Trophoblast cell (in vitro differentiated cells and primary cell): Measurements from ENCODE around the gene SAPCD2.

Experiments used
- DNase-seq, 2 donors: peaks; one replicate each; pipeline ENCODE4 v3.0.0-alpha.2; 2016
- H2AFZ ChIP-seq: 2 replicates; pipeline ENCODE4 v1.6.1; 2013; ENCODE audit warnings: low read length, moderate library complexity, mild to moderate bottlenecking; ENCODE audit not compliant: insufficient read depth, poor library complexity
- H2AK5ac ChIP-seq: 2 replicates; pipeline ENCODE4 v1.6.1; 2013; ENCODE audit warnings: mild to moderate bottlenecking, low read length
- H2BK120ac ChIP-seq: 2 replicates; pipeline ENCODE4 v1.6.1; 2013; ENCODE audit warnings: low read length, mild to moderate bottlenecking, moderate library complexity; ENCODE audit not compliant: insufficient read depth, poor library complexity
- H2BK12ac ChIP-seq: 2 replicates; pipeline ENCODE4 v1.6.1; 2013; ENCODE audit warnings: mild to moderate bottlenecking, low read length, moderate library complexity
- H2BK5ac ChIP-seq: 2 replicates; pipeline ENCODE4 v1.6.1; 2013; ENCODE audit warnings: low read length, low read depth, moderate library complexity, mild to moderate bottlenecking; ENCODE audit not compliant: poor library complexity
- H3K14ac ChIP-seq: 2 replicates; pipeline ENCODE4 v1.6.1; 2013; ENCODE audit warnings: mild to moderate bottlenecking, low read length
- H3K18ac ChIP-seq: 2 replicates; pipeline ENCODE4 v1.6.1; 2013; ENCODE audit warnings: mild to moderate bottlenecking, low read length
- H3K23ac ChIP-seq: 2 replicates; pipeline ENCODE4 v1.6.1; 2013; ENCODE audit warnings: low read length
- H3K27ac ChIP-seq: 2 replicates; pipeline ENCODE4 v1.5.1; 2013; ENCODE audit warnings: low read depth, mild to moderate bottlenecking, inconsistent platforms, low read length, moderate library complexity
- H3K27me3 ChIP-seq: 2 replicates; pipeline ENCODE4 v1.6.1; 2013; ENCODE audit warnings: inconsistent platforms, mild to moderate bottlenecking, low read length, moderate library complexity; ENCODE audit not compliant: insufficient read depth
- H3K36me3 ChIP-seq, 2 experiments: 1 replicate in 1 of 2; 2 replicates in 1 of 2; pipeline ENCODE4 v1.6.1; 2013; ENCODE audit warnings: low read length in 2 of 2, mild to moderate bottlenecking in 2 of 2, moderate library complexity in 1 of 2; ENCODE audit not compliant: insufficient read depth in 2 of 2, control insufficient read depth in 1 of 2
- H3K4ac ChIP-seq: 2 replicates; pipeline ENCODE4 v1.6.1; 2013; ENCODE audit warnings: low read depth, mild to moderate bottlenecking, low read length, moderate library complexity
- H3K4me1 ChIP-seq, 2 experiments: 1 replicate in 1 of 2; 2 replicates in 1 of 2; pipeline ENCODE4 v1.6.1; 2013; ENCODE audit warnings: low read length in 2 of 2, mild to moderate bottlenecking in 2 of 2, moderate library complexity in 1 of 2; ENCODE audit not compliant: insufficient read depth in 2 of 2, control insufficient read depth in 1 of 2
- H3K4me2 ChIP-seq: 2 replicates; pipeline ENCODE4 v1.6.1; 2013; ENCODE audit warnings: inconsistent platforms, mild to moderate bottlenecking, low read length, moderate library complexity
- H3K4me3 ChIP-seq: 2 replicates; pipeline ENCODE4 v1.5.1; 2013; ENCODE audit warnings: mild to moderate bottlenecking, low read depth, low read length, inconsistent platforms
- H3K79me1 ChIP-seq: one replicate; pipeline ENCODE4 v1.6.1; 2013; ENCODE audit warnings: low read length
- H3K79me2 ChIP-seq: 2 replicates; pipeline ENCODE4 v1.6.1; 2013; ENCODE audit warnings: low read length, mild to moderate bottlenecking; ENCODE audit not compliant: control insufficient read depth, insufficient read depth, poor library complexity
- H3K9ac ChIP-seq: 2 replicates; pipeline ENCODE4 v1.6.1; 2013; ENCODE audit warnings: mild to moderate bottlenecking, low read length
- H3K9me3 ChIP-seq: 2 replicates; pipeline ENCODE4 v1.6.1; 2013; ENCODE audit warnings: low read depth, mild to moderate bottlenecking, control low read depth, inconsistent platforms, low read length; ENCODE audit not compliant: insufficient read depth
- H4K12ac ChIP-seq: 2 replicates; pipeline ENCODE4 v1.6.1; 2013; ENCODE audit warnings: low read depth, mild to moderate bottlenecking, low read length, moderate library complexity
- H4K8ac ChIP-seq: 2 replicates; pipeline ENCODE4 v1.6.1; 2013; ENCODE audit warnings: low read depth, mild to moderate bottlenecking, low read length, moderate library complexity
- H4K91ac ChIP-seq: one replicate; pipeline ENCODE4 v1.6.1; 2013; ENCODE audit warnings: low read depth, mild to moderate bottlenecking, low read length, moderate library complexity
- WGBS: extraction: QIAGEN DNeasy Blood & Tissue Kit; methylation state at CpG from one replicate; pipeline ENCODE4 v1.1.7; 2013; ENCODE audit warnings: missing lambda C conversion rate; ENCODE audit not compliant: insufficient read length, insufficient coverage; ENCODE audit errors: extremely low coverage; 5-methylcytosine and 5-hydroxymethylcytosine counted together

SAPCD2 gene

DNA sequence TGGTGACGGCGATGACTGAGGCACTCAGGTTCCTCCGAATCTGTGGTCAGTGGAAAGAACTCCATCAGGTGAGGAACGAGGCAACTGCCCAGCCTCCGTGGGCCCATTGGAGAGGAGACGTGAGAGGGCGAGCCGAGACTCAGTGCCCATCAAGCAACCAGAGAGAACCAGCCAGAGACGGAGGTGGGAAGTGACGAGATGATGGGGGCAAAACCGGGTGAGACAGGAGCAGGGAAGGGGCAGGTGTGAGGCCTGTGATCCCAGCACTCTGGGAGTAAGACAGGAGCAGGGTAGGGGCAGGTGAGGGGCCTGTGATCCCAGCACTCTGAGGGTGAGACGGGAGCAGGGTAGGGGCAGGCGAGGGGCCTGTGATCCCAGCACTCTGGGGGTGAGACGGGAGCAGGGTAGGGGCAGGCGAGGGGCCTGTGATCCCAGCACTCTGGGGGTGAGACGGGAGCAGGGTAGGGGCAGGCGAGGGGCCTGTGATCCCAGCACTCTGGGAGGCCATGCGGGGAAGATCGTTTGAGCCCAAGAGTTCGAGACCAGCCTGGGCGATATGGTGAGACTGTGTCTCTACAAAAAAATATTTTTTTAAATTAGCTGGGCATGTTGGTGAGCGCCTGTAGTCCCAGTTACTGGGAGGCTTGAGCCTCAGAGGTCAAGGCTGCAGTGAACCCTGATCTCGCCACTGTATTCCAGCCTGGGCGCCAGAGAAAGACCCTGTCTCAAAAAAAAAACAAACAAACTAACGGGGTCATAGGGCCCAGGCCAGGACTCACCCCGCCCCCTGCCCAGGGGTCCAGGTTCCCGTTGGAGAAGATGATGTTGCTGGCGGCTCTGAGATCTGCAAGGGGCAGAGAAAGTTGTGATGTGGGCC is 40.8 kb upstream of the SAPCD2 start:
- no peak overlapping the region for H3K23ac ChIP-seq
- no peak overlapping the region for H3K27ac ChIP-seq
- no peak overlapping the region for H2BK5ac ChIP-seq
- H3K4me2 ChIP-seq, result no peak overlapping the region
- H2BK120ac ChIP-seq, result no peak overlapping the region
- no peak overlapping the region for H3K4me3 ChIP-seq
- H4K12ac ChIP-seq, result no peak overlapping the region
- H2AK5ac ChIP-seq, result no peak overlapping the region
- no peak overlapping the region for H4K8ac ChIP-seq
- H3K18ac ChIP-seq, result no peak overlapping the region
- no peaks in the 10 kb centered on the region for H3K79me2 ChIP-seq
- H3K36me3 ChIP-seq, result peaks cover 32 to 38% of the 10 kb centered on the region in 2 experiments
- no peak overlapping the region for H3K14ac ChIP-seq
- WGBS, result no CpG with 5 or more reads among the region's 28 CpGs
- peaks cover 24% of the 10 kb centered on the region for H3K27me3 ChIP-seq
- no peaks in the 10 kb centered on the region for H3K4me1 ChIP-seq
- no peak overlapping the region for H2AFZ ChIP-seq
- no peak overlapping the region for H3K9ac ChIP-seq
- H3K9me3 ChIP-seq, result no peaks in the 10 kb centered on the region
- DNase-seq, result no peak
- H4K91ac ChIP-seq, result no peak overlapping the region
- H3K4ac ChIP-seq, result no peak overlapping the region
- no peak overlapping the region for H2BK12ac ChIP-seq
- no peaks in the 10 kb centered on the region for H3K79me1 ChIP-seq

- Histone ChIP-seq H3K79me2 (no peaks in the 10 kb centered on the region), H4K8ac (no peak overlapping the region), H3K14ac (no peak overlapping the region), H4K12ac (no peak overlapping the region), H3K27ac (no peak overlapping the region), H3K27me3 (peaks cover 17% of the 10 kb centered on the region), H2BK12ac (no peak overlapping the region), H3K36me3 (peaks cover 40 to 46% of the 10 kb centered on the region in 2 experiments), H2AFZ (no peak overlapping the region), H3K9ac (no peak overlapping the region), H3K4me2 (no peak overlapping the region), H2BK5ac (no peak overlapping the region), H3K4me1 (no peaks in the 10 kb centered on the region), H2BK120ac (no peak overlapping the region), H3K18ac (no peak overlapping the region), H3K4me3 (no peak overlapping the region), H2AK5ac (no peak overlapping the region), H4K91ac (no peak overlapping the region), H3K23ac (no peak overlapping the region), H3K4ac (no peak overlapping the region), H3K9me3 (no peaks in the 10 kb centered on the region), H3K79me1 (no peaks in the 10 kb centered on the region)
- DNase-seq, result no peak
- no CpG with 5 or more reads among the region's 38 CpGs for WGBS
Measured at GRCh38 chr9:137110147-137110910, 40.0 kb upstream of the SAPCD2 start.

GRCh38 chr9:137109250-137110146 is 39.1 kb upstream of the SAPCD2 start:
- Histone ChIP-seq H3K27me3 (peaks cover 9% of the 10 kb centered on the region), H3K14ac (no peak overlapping the region), H2BK5ac (no peak overlapping the region), H3K4me2 (no peak overlapping the region), H3K79me2 (no peaks in the 10 kb centered on the region), H3K9ac (no peak overlapping the region), H3K4me1 (no peaks in the 10 kb centered on the region), H2AK5ac (no peak overlapping the region), H3K4ac (no peak overlapping the region), H3K79me1 (no peaks in the 10 kb centered on the region), H3K4me3 (no peak overlapping the region), H4K12ac (no peak overlapping the region), H3K27ac (no peak overlapping the region), H3K18ac (no peak overlapping the region), H4K91ac (no peak overlapping the region), H2BK12ac (no peak overlapping the region), H2AFZ (no peak overlapping the region), H4K8ac (no peak overlapping the region), H2BK120ac (no peak overlapping the region), H3K36me3 (peaks cover 45 to 52% of the 10 kb centered on the region in 2 experiments), H3K9me3 (peaks cover 1% of the 10 kb centered on the region), H3K23ac (no peak overlapping the region)
- DNase-seq, result no peak
- WGBS, result no CpG with 5 or more reads among the region's 34 CpGs

DNA sequence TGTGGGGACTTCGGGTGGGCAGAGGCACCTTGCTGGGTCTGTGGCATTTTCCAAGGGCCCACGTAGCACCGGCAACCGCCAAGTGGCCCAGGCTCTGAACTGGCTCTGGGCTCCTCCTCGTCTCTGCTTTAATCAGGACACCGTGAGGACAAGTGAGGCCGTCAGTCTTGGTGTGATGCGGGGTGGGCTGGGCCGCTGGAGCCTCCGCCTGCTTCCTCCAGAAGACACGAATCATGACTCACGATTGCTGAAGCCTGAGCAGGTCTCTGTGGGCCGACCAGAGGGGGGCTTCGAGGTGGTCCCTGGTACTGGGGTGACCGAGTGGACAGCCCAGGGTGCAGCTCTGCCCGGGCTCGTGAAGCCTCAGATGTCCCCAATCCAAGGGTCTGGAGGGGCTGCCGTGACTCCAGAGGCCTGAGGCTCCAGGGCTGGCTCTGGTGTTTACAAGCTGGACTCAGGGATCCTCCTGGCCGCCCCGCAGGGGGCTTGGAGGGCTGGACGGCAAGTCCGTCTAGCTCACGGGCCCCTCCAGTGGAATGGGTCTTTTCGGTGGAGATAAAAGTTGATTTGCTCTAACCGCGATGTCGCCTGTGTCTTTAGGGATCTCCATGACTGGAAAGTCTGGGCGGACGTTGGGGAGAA is 38.4 kb upstream of the SAPCD2 start:
- peaks cover 50 to 57% of the 10 kb centered on the region in 2 experiments for H3K36me3 ChIP-seq
- H3K79me2 ChIP-seq, result no peaks in the 10 kb centered on the region
- no peak overlapping the region for H4K8ac ChIP-seq

More for the DNA sequence above, 38.4 kb upstream of the SAPCD2 start:
- Histone ChIP-seq H4K12ac (no peak overlapping the region), H4K91ac (no peak overlapping the region), H3K27ac (no peak overlapping the region), H3K27me3 (peaks cover 5% of the 10 kb centered on the region), H3K9me3 (peaks cover 3% of the 10 kb centered on the region), H2AFZ (no peak overlapping the region), H2BK120ac (no peak overlapping the region), H3K4me1 (no peaks in the 10 kb centered on the region), H3K79me1 (no peaks in the 10 kb centered on the region), H2AK5ac (no peak overlapping the region), H3K4me3 (no peak overlapping the region), H3K14ac (no peak overlapping the region), H3K9ac (no peak overlapping the region), H3K23ac (no peak overlapping the region), H3K4me2 (no peak overlapping the region), H2BK5ac (no peak overlapping the region), H2BK12ac (no peak overlapping the region), H3K4ac (no peak overlapping the region), H3K18ac (no peak overlapping the region)
- no CpG with 5 or more reads among the region's 29 CpGs for WGBS
- no peak for DNase-seq
